Endothelial cell of umbilical vein (primary cell): ENCODE data around the gene TAPBPL.
"Not testable (repeated sequence)": the region's sequence is repeated elsewhere in the genome, so short reads cannot be mapped to it uniquely, and the experiment has no call there.

Experiments used
- EZH2 ChIP-seq: IDR thresholded peaks from 2 replicates; pipeline ENCODE4 v1.6.1; 2012; ENCODE audit warnings: borderline replicate concordance, low read depth, mild to moderate bottlenecking, moderate library complexity, low read length, inconsistent platforms; ENCODE audit not compliant: severe bottlenecking
- FOS ChIP-seq: IDR thresholded peaks from 2 replicates; pipeline ENCODE4 v1.6.1; 2011; ENCODE audit warnings: mild to moderate bottlenecking, low read length, moderate library complexity, borderline replicate concordance; ENCODE audit not compliant: insufficient read depth
- GATA2 ChIP-seq: IDR thresholded peaks from 2 replicates; pipeline ENCODE4 v1.7.0; 2011; ENCODE audit warnings: low read depth, mild to moderate bottlenecking, moderate library complexity, mixed read lengths, low read length; ENCODE audit not compliant: insufficient read length, insufficient read depth
- JUN ChIP-seq: IDR thresholded peaks from 2 replicates; pipeline ENCODE4 v1.6.1; 2011; ENCODE audit warnings: borderline replicate concordance, low read depth; ENCODE audit not compliant: insufficient read length, insufficient read depth
- MAX ChIP-seq: IDR thresholded peaks from 2 replicates; pipeline ENCODE4 v1.6.1; 2011; ENCODE audit not compliant: insufficient read depth, insufficient read length
- MYC ChIP-seq: IDR thresholded peaks from one replicate; pipeline ENCODE4 v1.6.1; 2011; ENCODE audit warnings: mild to moderate bottlenecking, low read depth, low read length
- POLR2A ChIP-seq: IDR thresholded peaks from 2 replicates; pipeline ENCODE4 v1.6.1; 2012; ENCODE audit warnings: low read depth, mild to moderate bottlenecking, control low read depth, low read length
- POLR2AphosphoS5 ChIP-seq: IDR thresholded peaks from 2 replicates; pipeline ENCODE4 v1.6.1; 2012; ENCODE audit warnings: low read depth, mild to moderate bottlenecking, control low read depth, low read length, moderate library complexity; ENCODE audit not compliant: insufficient read depth
- TF ChIP-seq, protein P1 (sequence below), 2 donors: IDR thresholded peaks; 1 replicate in 1 of 2; 2 replicates in 1 of 2; pipeline ENCODE4 v1.5.1; 2011; ENCODE audit warnings: low read length in 2 of 2, mild to moderate bottlenecking in 2 of 2, moderate library complexity in 2 of 2, control low read depth in 1 of 2, inconsistent platforms in 1 of 2, low read depth in 1 of 2; ENCODE audit not compliant: insufficient read depth in 1 of 2; ENCODE audit errors: extremely low read depth in 1 of 2

DNA sequence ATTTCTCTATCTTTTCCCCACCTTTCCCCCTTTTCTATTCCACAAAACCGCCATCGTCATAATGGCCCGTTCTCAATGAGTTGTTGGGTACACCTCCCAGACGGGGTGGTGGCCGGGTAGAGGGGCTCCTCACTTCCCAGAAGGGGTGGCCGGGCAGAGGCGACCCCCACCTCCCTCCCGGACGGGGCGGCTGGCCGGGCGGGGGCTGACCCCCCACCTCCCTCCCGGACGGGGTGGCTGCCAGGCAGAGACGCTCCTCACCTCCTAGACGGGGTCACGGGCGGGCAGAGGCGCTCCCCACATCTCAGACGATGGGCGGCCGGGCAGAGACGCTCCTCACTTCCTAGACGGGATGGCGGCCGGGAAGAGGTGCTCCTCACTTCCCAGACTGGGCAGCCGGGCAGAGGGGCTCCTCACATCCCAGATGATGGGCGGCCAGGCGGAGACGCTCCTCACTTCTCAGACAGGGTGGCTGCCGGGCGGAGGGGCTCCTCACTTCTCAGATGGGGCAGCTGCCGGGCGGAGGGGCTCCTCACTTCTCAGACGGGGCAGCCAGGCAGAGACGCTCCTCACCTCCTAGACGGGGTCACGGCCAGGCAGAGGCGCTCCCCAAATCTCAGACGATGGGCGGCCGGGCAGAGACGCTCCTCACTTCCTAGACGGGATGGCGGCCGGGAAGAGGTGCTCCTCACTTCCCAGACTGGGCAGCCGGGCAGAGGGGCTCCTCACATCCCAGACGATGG is 23.6 kb downstream of the TAPBPL start:
- TF ChIP-seq, protein P1, sequence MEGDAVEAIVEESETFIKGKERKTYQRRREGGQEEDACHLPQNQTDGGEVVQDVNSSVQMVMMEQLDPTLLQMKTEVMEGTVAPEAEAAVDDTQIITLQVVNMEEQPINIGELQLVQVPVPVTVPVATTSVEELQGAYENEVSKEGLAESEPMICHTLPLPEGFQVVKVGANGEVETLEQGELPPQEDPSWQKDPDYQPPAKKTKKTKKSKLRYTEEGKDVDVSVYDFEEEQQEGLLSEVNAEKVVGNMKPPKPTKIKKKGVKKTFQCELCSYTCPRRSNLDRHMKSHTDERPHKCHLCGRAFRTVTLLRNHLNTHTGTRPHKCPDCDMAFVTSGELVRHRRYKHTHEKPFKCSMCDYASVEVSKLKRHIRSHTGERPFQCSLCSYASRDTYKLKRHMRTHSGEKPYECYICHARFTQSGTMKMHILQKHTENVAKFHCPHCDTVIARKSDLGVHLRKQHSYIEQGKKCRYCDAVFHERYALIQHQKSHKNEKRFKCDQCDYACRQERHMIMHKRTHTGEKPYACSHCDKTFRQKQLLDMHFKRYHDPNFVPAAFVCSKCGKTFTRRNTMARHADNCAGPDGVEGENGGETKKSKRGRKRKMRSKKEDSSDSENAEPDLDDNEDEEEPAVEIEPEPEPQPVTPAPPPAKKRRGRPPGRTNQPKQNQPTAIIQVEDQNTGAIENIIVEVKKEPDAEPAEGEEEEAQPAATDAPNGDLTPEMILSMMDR (IDR thresholded peaks at IDR 0.05; ENCODE audit: extremely low read depth in 1 of 2, insufficient read depth in 1 of 2, low read depth in 1 of 2, low read length in 2 of 2), result not testable (repeated sequence)
- TF ChIP-seq POLR2A, EZH2, POLR2AphosphoS5, JUN, MAX, FOS, GATA2, MYC: not testable (repeated sequence)
